HG03039 (cell line): Measurements from ENCODE around the gene ASAP2.
"Not testable (repeated sequence)": the region's sequence is repeated elsewhere in the genome, so short reads cannot be mapped to it uniquely, and the experiment has no call there.

Experiments
- ATAC-seq: cut with Tn5 transposase; IDR thresholded peaks from one replicate; pipeline ENCODE4 v1.9.1; 2021; ENCODE audit warnings: mild to moderate bottlenecking, moderate library complexity; ENCODE audit not compliant: unreplicated experiment

ASAP2 gene

DNA sequence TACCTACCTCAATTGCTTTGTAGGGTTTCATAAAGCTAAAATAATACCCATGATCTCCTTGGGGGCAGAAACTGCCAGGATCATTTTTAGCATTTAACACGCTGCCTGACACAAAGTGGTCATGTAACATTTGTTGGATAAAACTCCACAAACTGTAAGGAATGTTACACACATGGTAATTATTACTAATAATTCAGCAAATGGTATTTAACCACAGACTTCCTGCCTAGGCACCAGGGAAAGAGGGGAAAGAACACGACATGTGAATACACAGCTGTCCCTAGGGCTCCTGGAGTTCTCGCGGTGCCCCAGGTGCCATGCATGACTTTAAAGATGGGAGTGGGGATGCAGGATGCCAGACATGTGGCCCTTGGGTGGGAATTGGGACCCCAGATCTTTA lies 43.5 kb downstream of the ASAP2 start:
- ATAC-seq = no peak

DNA sequence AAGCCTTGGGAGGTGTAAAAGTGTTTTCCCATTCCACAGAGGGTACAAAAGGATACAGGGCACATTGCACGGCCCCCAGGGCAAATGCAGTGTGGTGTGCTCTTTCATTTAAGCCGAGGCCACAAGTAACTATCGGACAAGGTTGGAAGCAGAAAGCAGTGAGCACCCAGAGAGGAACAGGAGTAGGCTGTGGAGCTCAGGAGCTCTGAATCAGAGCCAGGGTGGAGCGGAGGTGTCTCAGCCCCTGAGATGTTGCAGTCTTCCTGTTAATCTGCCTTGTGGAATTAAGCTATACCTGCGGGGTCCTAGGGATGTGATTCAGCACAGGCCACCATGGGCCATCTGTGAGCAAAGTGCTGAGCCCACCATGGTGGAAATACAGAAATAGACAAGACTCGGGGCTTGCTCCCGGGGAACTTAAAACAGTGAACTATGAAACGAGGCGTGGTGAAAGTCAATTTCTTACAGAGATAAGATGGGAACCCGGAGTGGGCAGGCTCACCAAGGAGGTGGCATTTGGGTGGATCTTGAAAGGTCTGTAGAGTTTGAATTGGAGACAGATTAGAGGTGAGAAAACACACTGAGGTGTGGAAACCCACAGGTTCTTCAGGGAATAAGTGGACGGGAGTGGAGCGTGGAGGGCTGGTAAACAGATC lies 44.0 kb downstream of the ASAP2 start:
- ATAC-seq = no peak

GRCh38 chr2:9251154-9252001 lies 44.8 kb downstream of the ASAP2 start:
- no peak for ATAC-seq

DNA sequence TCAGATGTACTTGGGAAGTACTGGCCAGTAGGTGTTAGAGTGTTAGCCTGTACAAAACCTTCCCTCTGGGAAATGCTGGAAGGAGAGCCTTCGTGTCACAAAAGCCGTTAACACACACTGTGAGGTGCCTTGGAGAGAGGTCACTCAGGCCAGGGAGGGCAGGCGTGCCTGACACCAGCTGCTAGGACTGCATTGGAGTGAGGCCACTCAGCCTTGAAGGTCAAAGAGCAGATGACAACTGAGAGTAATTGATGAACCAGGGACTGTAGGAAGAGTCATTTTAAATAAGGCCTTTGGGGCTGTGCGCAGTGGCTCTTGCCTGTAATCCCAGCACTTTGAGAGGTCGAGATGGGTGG lies 45.4 kb downstream of the ASAP2 start:
- ATAC-seq = no peak

- ATAC-seq = no peak
Observed at GRCh38 chr2:9255416-9255815, 48.8 kb downstream of the ASAP2 start.

DNA sequence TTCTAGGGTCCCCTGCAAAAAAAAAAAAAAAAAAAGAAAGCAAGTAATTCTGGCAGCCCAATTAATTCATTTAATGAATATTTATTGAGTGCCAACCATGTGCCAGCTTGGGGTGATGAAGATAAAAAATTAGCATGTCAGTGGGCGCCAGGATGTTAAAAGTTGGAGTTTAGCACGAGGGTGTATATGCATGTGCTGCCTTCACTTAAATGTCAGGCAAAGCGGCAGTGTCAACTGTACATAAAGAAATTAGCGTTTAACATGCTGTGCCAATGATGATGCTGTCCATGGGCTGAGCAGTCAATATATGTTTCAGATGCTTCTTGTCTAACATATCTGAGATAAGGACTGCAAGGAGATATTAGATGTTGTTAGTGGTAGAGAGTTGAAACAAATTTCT lies 49.5 kb downstream of the ASAP2 start:
- no peak for ATAC-seq

- no peak for ATAC-seq
Observed at GRCh38 chr2:9256570-9257043, 50.0 kb downstream of the ASAP2 start.

DNA sequence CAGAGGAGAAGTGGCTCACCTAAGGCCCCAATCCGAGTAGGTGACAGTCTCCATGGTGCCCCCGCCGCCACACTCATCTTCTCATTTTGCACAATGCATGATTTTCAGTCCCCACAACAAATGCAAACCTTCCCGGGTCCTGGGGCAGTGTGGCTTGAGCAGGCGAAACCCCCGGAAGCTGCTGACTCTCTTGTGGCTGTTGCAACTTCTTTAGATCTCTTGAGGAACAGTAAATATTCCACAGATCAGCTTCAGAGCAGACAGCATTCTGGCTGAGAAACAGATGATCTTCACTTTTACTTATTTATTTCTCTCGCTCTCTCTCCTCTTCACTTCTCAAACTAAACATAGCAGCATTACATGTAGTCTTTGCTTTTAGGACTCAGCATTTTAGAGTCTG lies 51.9 kb downstream of the ASAP2 start:
- no peak for ATAC-seq

- ATAC-seq = no peak
Observed at GRCh38 chr2:9258953-9259399, 52.4 kb downstream of the ASAP2 start.

- ATAC-seq = no peak
Observed at GRCh38 chr2:9260464-9260918, 53.9 kb downstream of the ASAP2 start.

GRCh38 chr2:9261231-9261883 lies 54.7 kb downstream of the ASAP2 start:
- no peak for ATAC-seq

- ATAC-seq = no peak
Observed at GRCh38 chr2:9262671-9263171, 56.1 kb downstream of the ASAP2 start.

GRCh38 chr2:9263428-9263827 lies 56.8 kb downstream of the ASAP2 start:
- no peak for ATAC-seq

DNA sequence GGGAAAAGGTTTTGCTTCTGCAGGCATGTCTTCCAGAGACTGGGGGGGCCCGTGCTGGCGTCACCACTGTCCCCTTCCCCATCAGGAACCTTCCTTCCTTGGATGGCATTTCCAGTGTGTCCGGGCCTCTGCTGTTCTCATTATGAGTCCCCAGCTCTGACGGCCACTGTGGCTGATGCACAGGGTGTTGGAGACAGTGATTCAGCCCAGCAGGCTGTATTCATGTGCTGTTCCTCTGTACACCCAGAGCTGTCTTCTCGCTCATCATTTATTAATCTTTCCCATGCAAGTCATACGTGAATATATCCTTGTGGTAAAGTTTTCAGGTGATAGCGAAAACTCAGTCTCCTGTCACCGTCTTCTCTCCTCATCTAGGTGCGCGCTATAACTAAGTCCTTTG lies 57.7 kb downstream of the ASAP2 start:
- ATAC-seq = no peak

DNA sequence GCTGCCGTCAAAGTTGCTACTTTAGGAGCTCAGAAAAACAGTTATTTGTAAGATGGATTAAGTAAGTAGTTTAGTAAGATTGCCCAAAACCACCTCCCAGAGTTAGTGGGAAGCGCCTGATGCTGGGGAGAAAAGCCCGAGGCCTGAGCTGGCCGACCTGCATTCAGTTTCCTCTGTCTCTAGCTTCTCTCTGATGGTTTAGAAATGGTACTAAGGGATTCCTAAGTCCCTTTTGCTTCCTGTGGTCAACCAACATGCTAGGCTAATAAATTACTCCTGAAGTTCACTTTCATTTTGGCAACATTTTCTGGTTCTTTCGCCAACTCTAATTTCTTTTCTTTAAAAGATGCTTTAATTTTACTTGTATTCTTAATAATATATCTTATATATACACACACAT lies 60.1 kb downstream of the ASAP2 start:
- no peak for ATAC-seq

DNA sequence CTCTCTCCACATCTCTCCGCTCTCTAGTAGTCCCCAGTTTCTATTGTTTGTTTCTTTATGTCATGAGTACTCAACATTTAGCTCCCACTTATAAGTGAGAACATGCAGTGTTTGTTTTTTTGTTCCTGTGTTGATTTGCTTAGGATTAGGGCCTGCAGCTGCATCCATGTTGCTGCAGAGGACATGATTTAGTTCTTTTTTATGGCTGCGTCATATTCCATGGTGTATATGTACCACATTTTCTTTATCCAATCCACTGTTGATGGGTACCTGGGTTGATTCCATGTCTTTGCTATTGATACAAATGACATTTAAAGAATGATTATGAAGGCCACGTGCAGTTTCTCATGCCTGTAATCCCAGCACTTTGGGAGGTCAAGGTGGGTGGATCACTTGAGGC lies 60.7 kb downstream of the ASAP2 start:
- not testable (repeated sequence) for ATAC-seq

GRCh38 chr2:9268301-9269080 lies 61.9 kb downstream of the ASAP2 start:
- no peak for ATAC-seq

DNA sequence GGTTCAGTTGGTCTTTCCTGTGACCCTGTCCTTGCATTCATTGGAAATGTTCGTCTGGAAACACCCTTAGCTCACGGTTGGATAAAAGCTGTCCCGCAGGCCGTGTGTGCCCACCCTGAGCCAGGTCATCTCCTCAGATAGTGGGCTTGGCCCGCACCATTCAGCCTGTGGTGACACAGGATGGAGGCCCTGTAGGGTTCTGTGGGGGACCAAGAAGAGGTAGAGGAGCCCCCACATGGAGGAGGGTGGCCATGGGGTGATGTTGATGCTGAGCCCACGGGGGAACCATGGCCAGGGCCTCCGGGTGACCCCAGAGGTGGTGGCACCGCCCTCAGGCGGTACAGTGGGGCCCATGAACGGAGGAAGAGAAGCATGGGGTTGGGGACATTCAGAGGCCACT lies 62.7 kb downstream of the ASAP2 start:
- no peak for ATAC-seq

DNA sequence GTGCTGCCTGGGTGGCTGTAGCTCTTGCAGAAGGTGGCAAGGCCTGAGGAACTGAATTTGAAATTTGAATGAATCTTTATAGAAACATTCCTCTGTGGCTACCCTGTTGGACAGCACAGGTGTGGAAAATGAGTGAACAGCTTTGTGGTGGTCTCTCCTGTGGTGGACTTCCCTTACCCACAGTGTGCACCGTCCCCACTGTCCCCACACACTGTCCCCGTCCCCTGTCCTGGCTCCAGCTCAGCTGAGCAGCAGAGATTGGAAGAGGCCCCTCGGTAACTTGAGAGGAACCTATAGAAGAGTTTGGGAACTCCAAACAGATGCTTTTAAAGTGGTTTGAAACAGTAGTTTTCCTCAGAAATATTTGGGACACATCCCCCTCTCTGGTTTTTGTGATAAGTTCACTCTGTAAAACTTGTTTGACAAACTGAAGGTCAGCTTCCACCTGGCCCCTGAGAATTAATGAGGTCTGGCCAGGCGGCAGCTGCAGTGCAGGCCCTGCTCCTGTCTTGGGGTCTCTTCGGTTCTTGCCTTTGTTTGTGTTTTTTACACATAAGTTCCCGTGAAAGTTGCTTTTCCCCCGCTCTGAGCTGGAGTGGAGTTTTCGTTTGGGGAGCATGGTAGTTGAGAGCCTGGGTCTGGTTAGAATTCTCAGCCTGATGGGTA lies 63.2 kb downstream of the ASAP2 start:
- no peak for ATAC-seq

DNA sequence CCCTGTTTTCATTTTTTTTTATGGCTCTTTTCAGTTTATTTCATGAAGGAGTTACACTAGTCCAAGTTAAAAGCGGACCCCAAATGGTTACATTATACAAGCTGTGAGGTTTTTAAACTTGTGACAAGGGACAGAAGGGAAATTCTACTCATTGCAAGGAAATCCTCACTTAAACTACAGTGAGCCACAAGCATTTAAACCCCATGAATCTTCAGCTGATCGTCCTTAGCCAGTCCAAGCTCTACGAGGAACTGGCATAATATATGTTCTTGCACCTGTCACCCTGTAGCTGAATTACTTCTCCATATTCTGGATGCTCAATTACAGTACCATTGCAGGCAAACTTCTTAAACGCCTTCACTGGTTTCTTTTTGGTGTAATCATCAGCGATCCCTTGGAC lies 64.5 kb downstream of the ASAP2 start:
- ATAC-seq = no peak
